MG63 (cell line): ENCODE results near the gene DRAM2. TPM values are rescaled to one million over a fixed set of nuclear protein-coding genes. Genes with fewer than 3 reads are reported as not detected.

ENCODE experiments used
- DNase-seq: peaks from one replicate; pipeline ENCODE4 v3.0.0-alpha.2; 2020
- H3K27me3 ChIP-seq: fragments of 250-450 bp; sonication (Bioruptor Pico); 2 replicates; pipeline ENCODE4 v1.5.1; 2020; ENCODE audit warnings: mild to moderate bottlenecking, moderate library complexity
- H3K36me3 ChIP-seq: fragments of 250-450 bp; sonication (Bioruptor Pico); 2 replicates; pipeline ENCODE4 v1.5.1; 2020; ENCODE audit warnings: mild to moderate bottlenecking, moderate library complexity
- H3K4me3 ChIP-seq: fragments of 250-450 bp; sonication (Bioruptor Pico); 2 replicates; pipeline ENCODE4 v1.5.1; 2020; ENCODE audit warnings: mild to moderate bottlenecking, moderate library complexity
- H3K9me3 ChIP-seq: fragments of 250-450 bp; sonication (Bioruptor Pico); 2 replicates; pipeline ENCODE4 v1.5.1; 2020; ENCODE audit warnings: mild to moderate bottlenecking, moderate library complexity
- total RNA-seq: library from RNA; depleted of rRNA; stranded (reverse); fragments of >200 nt; shearing (Covaris generic); gene quantifications from 2 replicates; pipeline ENCODE4 v1.2.3, GENCODE V29; 2014; ENCODE audit warnings: low replicate concordance

Gene DRAM2
- total RNA-seq, 1 experiment from 2014 or later: 56.9 TPM

GRCh38 chr1:111148376-111148881 lies 8.5 kb upstream of the DRAM2 start:
- H3K27me3 ChIP-seq: no peaks in the 10 kb centered on the region
- H3K36me3 ChIP-seq: peaks cover 61% of the 10 kb centered on the region
- no peak overlapping the region for H3K4me3 ChIP-seq
- H3K9me3 ChIP-seq: no peaks in the 10 kb centered on the region
- no peak for DNase-seq

- no peak for DNase-seq
- no peaks in the 10 kb centered on the region for H3K27me3 ChIP-seq
- H3K36me3 ChIP-seq: peaks cover 56% of the 10 kb centered on the region
- no peak overlapping the region for H3K4me3 ChIP-seq
- H3K9me3 ChIP-seq: no peaks in the 10 kb centered on the region
Measured at GRCh38 chr1:111147948-111148347, 8.1 kb upstream of the DRAM2 start.

- Histone ChIP-seq H3K36me3 (peaks cover 38% of the 10 kb centered on the region), H3K4me3 (no peak overlapping the region), H3K27me3 (no peaks in the 10 kb centered on the region), H3K9me3 (no peaks in the 10 kb centered on the region)
- no peak for DNase-seq
Measured at GRCh38 chr1:111145963-111146768, 6.3 kb upstream of the DRAM2 start.

GRCh38 chr1:111145542-111145941 lies 5.6 kb upstream of the DRAM2 start:
- Histone ChIP-seq H3K9me3 (no peaks in the 10 kb centered on the region), H3K27me3 (no peaks in the 10 kb centered on the region), H3K4me3 (no peak overlapping the region), H3K36me3 (peaks cover 34% of the 10 kb centered on the region)
- no peak for DNase-seq

- Histone ChIP-seq H3K9me3 (no peaks in the 10 kb centered on the region), H3K27me3 (no peaks in the 10 kb centered on the region), H3K36me3 (peaks cover 13% of the 10 kb centered on the region), H3K4me3 (no peak overlapping the region)
- DNase-seq: no peak
Measured at GRCh38 chr1:111142356-111142975, 2.6 kb upstream of the DRAM2 start.

- peak overlapping the region; percentile 95 for H3K4me3 ChIP-seq
- no peaks in the 10 kb centered on the region for H3K9me3 ChIP-seq
- peaks cover 16% of the 10 kb centered on the region for H3K36me3 ChIP-seq
- no peaks in the 10 kb centered on the region for H3K27me3 ChIP-seq
- no peak for DNase-seq
Measured at GRCh38 chr1:111141245-111142220, 1.6 kb upstream of the DRAM2 start.

- Histone ChIP-seq H3K9me3 (no peaks in the 10 kb centered on the region), H3K27me3 (no peaks in the 10 kb centered on the region), H3K4me3 (peak overlapping the region; percentile 95), H3K36me3 (peaks cover 24% of the 10 kb centered on the region)
- peak; percentile 88 for DNase-seq
Measured at GRCh38 chr1:111140680-111140967, 731 bp upstream of the DRAM2 start.

GRCh38 chr1:111139324-111139955 lies 453 bp downstream of the DRAM2 start:
- no peaks in the 10 kb centered on the region for H3K27me3 ChIP-seq
- H3K4me3 ChIP-seq: peak overlapping the region; percentile 95
- no peaks in the 10 kb centered on the region for H3K9me3 ChIP-seq
- DNase-seq: peak; percentile 76
- H3K36me3 ChIP-seq: peaks cover 25% of the 10 kb centered on the region

- Histone ChIP-seq H3K36me3 (peaks cover 40% of the 10 kb centered on the region), H3K9me3 (no peaks in the 10 kb centered on the region), H3K27me3 (no peaks in the 10 kb centered on the region), H3K4me3 (no peak overlapping the region)
- DNase-seq: no peak
Measured at GRCh38 chr1:111133866-111134265, 6.0 kb downstream of the DRAM2 start.

- Histone ChIP-seq H3K27me3 (no peaks in the 10 kb centered on the region), H3K36me3 (peaks cover 41% of the 10 kb centered on the region)
Measured at GRCh38 chr1:111131693-111132092, 8.2 kb downstream of the DRAM2 start.

GRCh38 chr1:111129376-111129775 lies 10.5 kb downstream of the DRAM2 start:
- H3K9me3 ChIP-seq: no peaks in the 10 kb centered on the region
- H3K36me3 ChIP-seq: peaks cover 44% of the 10 kb centered on the region
- no peak overlapping the region for H3K4me3 ChIP-seq
- H3K27me3 ChIP-seq: no peaks in the 10 kb centered on the region
- DNase-seq: no peak

More at GRCh38 chr1:111131693-111132092, 8.2 kb downstream of the DRAM2 start:
- no peak overlapping the region for H3K4me3 ChIP-seq
- DNase-seq: no peak
- no peaks in the 10 kb centered on the region for H3K9me3 ChIP-seq

- Histone ChIP-seq H3K9me3 (no peaks in the 10 kb centered on the region), H3K4me3 (no peak overlapping the region), H3K27me3 (no peaks in the 10 kb centered on the region), H3K36me3 (peaks cover 55% of the 10 kb centered on the region)
- DNase-seq: no peak
Measured at GRCh38 chr1:111127923-111128643, 11.8 kb downstream of the DRAM2 start.

- peaks cover 55% of the 10 kb centered on the region for H3K36me3 ChIP-seq
- no peaks in the 10 kb centered on the region for H3K27me3 ChIP-seq
- DNase-seq: no peak
- no peak overlapping the region for H3K4me3 ChIP-seq
- H3K9me3 ChIP-seq: no peaks in the 10 kb centered on the region
Measured at GRCh38 chr1:111126354-111126753, 13.5 kb downstream of the DRAM2 start.

- Histone ChIP-seq H3K36me3 (peaks cover 44% of the 10 kb centered on the region), H3K4me3 (no peak overlapping the region), H3K27me3 (no peaks in the 10 kb centered on the region), H3K9me3 (no peaks in the 10 kb centered on the region)
- no peak for DNase-seq
Measured at GRCh38 chr1:111116496-111116895, 23.4 kb downstream of the DRAM2 start.

- Histone ChIP-seq H3K9me3 (peaks cover 14% of the 10 kb centered on the region), H3K4me3 (no peak overlapping the region), H3K36me3 (peaks cover 12% of the 10 kb centered on the region; the same call in 1 of the 2 replicates), H3K27me3 (no peaks in the 10 kb centered on the region)
- DNase-seq: no peak
Measured at GRCh38 chr1:111110197-111110899, 29.5 kb downstream of the DRAM2 start.
